Measurements from ENCODE around the gene ADAM33. TPM values are rescaled to one million over a fixed set of nuclear protein-coding genes. Genes with fewer than 3 reads are reported as not detected.

Gene ADAM33
- total and polyA plus RNA-seq, 4 donors: 0.11 to 1.2 (median 0.60) TPM

DNA sequence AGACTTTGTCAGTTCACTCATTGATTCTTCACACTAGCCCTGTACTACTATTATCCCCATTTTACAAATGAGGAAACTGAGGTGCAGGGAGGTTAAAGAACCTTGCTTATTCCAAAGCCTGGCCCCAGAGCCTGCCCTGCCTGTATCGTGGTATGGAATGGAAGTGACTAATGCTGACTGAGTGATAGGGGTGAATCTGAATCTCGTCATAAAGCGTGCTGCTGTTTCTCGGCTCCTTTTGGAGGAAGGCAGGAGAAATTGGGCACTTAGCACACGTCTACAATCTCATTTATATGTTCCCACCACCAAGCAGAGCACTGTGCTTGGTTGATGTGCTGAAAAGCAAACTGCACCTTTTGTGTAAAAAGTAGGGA lies 35.8 kb downstream of the ADAM33 start:
- Histone ChIP-seq H3K27me3 (ENCODE audit: control insufficient read depth in 4 of 4, insufficient read depth in 4 of 4, low read length in 3 of 4) (no peaks in the 10 kb centered on the region), H3K9me3 (ENCODE audit: control insufficient read depth in 4 of 4, low read length in 3 of 4) (no peaks in the 10 kb centered on the region), H3K4me1 (ENCODE audit: control insufficient read depth in 4 of 4, insufficient read depth in 4 of 4, low read length in 3 of 4) (no peaks in the 10 kb centered on the region), H3K4me3 (ENCODE audit: low read depth in 1 of 3, low read length in 3 of 3) (no peak overlapping the region), H3K9ac (ENCODE audit: low read depth in 1 of 2, low read length in 2 of 2) (no peak overlapping the region), H3K27ac (ENCODE audit: low read depth in 1 of 2, low read length in 2 of 2) (no peak overlapping the region), H3K36me3 (ENCODE audit: control insufficient read depth in 4 of 4, insufficient read depth in 3 of 4, low read depth in 1 of 4, low read length in 3 of 4) (peaks cover 8 to 66% (median 38%) of the 10 kb centered on the region in 4 donors)
- no peak for DNase-seq (ENCODE audit: low spot score)
- TF ChIP-seq, protein P1, sequence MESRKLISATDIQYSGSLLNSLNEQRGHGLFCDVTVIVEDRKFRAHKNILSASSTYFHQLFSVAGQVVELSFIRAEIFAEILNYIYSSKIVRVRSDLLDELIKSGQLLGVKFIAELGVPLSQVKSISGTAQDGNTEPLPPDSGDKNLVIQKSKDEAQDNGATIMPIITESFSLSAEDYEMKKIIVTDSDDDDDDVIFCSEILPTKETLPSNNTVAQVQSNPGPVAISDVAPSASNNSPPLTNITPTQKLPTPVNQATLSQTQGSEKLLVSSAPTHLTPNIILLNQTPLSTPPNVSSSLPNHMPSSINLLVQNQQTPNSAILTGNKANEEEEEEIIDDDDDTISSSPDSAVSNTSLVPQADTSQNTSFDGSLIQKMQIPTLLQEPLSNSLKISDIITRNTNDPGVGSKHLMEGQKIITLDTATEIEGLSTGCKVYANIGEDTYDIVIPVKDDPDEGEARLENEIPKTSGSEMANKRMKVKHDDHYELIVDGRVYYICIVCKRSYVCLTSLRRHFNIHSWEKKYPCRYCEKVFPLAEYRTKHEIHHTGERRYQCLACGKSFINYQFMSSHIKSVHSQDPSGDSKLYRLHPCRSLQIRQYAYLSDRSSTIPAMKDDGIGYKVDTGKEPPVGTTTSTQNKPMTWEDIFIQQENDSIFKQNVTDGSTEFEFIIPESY (IDR thresholded peaks at IDR 0.05): no peak
- TF ChIP-seq SP1 (IDR thresholded peaks at IDR 0.05) (no peak), JUND (IDR thresholded peaks at IDR 0.05) (no peak), TAF1 (conservative IDR thresholded peaks at IDR 0.05) (no peak), FOXA1 (IDR thresholded peaks at IDR 0.05) (no peak), GABPA (IDR thresholded peaks at IDR 0.05 in 1 of 2, conservative IDR thresholded peaks at IDR 0.05 in 1 of 2) (no peak)
- TF ChIP-seq, protein P2, sequence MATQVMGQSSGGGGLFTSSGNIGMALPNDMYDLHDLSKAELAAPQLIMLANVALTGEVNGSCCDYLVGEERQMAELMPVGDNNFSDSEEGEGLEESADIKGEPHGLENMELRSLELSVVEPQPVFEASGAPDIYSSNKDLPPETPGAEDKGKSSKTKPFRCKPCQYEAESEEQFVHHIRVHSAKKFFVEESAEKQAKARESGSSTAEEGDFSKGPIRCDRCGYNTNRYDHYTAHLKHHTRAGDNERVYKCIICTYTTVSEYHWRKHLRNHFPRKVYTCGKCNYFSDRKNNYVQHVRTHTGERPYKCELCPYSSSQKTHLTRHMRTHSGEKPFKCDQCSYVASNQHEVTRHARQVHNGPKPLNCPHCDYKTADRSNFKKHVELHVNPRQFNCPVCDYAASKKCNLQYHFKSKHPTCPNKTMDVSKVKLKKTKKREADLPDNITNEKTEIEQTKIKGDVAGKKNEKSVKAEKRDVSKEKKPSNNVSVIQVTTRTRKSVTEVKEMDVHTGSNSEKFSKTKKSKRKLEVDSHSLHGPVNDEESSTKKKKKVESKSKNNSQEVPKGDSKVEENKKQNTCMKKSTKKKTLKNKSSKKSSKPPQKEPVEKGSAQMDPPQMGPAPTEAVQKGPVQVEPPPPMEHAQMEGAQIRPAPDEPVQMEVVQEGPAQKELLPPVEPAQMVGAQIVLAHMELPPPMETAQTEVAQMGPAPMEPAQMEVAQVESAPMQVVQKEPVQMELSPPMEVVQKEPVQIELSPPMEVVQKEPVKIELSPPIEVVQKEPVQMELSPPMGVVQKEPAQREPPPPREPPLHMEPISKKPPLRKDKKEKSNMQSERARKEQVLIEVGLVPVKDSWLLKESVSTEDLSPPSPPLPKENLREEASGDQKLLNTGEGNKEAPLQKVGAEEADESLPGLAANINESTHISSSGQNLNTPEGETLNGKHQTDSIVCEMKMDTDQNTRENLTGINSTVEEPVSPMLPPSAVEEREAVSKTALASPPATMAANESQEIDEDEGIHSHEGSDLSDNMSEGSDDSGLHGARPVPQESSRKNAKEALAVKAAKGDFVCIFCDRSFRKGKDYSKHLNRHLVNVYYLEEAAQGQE (IDR thresholded peaks at IDR 0.05): no peak
- WGBS: 79% methylated on average over 5 of the region's 5 CpGs

DNA sequence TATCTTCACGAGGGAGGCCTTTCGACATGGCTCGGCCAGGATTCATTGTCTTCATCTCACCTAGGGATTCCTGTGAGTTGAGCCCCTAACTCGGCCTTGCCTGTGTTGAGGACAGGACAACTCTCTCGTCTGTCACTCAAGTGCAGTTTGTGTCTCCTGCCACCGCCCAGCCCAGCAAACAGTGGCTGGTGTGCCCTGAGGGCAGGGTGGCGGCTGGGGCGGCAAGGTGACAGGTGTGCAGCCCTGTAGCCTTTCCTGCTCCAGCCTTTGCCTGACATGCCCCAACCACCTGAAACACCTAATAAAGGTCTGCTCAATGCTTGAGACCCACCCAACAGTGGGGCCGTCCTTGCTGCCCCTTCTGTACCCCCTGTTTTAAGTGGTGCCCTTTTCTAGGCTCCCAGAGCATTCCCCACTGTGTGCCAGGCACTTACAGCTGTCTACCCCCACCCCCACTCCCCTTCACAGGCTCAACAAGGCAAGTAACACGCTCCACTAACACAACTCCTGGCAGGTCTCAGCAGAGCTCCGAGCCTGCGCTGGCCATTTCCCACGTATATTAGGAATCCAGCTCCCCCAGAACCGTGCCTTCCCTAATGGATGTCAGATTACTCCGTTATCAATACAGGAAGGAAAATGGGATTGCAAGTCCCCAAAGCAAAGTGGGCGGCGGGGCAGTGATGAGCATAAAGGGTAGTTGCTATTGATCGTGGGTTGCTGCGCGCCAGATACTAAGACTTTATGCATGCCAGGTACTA lies 36.3 kb downstream of the ADAM33 start:
- no peak for TF ChIP-seq RAD21 (IDR thresholded peaks at IDR 0.05)
- TF ChIP-seq GABPA (IDR thresholded peaks at IDR 0.05 in 1 of 2, conservative IDR thresholded peaks at IDR 0.05 in 1 of 2): no peak
- no peak for TF ChIP-seq NR2F2 (IDR thresholded peaks at IDR 0.05)
- no peak for TF ChIP-seq FOXA2 (IDR thresholded peaks at IDR 0.05)
- TF ChIP-seq, protein P2 (IDR thresholded peaks at IDR 0.05): no peak
- TF ChIP-seq MAX (IDR thresholded peaks at IDR 0.05): no peak
- TF ChIP-seq JUND (IDR thresholded peaks at IDR 0.05): no peak
- TF ChIP-seq RXRA (IDR thresholded peaks at IDR 0.05): no peak
- TF ChIP-seq TAF1 (conservative IDR thresholded peaks at IDR 0.05): no peak
- no peak for TF ChIP-seq YY1 (IDR thresholded peaks at IDR 0.05)
- no peak for TF ChIP-seq ATF3 (IDR thresholded peaks at IDR 0.05)
- TF ChIP-seq, protein P1 (IDR thresholded peaks at IDR 0.05): no peak
- TF ChIP-seq SP1 (IDR thresholded peaks at IDR 0.05): no peak
- TF ChIP-seq FOXA1 (IDR thresholded peaks at IDR 0.05): no peak
- TF ChIP-seq EGR1 (IDR thresholded peaks at IDR 0.05; ENCODE audit: low read depth in 2 of 2): no peak
- H3K36me3 ChIP-seq (ENCODE audit: control insufficient read depth in 4 of 4, insufficient read depth in 3 of 4, low read depth in 1 of 4, low read length in 3 of 4): peaks cover 7 to 65% (median 38%) of the 10 kb centered on the region in 4 donors
- no peak for DNase-seq (ENCODE audit: low spot score)
- no peaks in the 10 kb centered on the region for H3K27me3 ChIP-seq (ENCODE audit: control insufficient read depth in 4 of 4, insufficient read depth in 4 of 4, low read length in 3 of 4)
- H3K4me1 ChIP-seq (ENCODE audit: control insufficient read depth in 4 of 4, insufficient read depth in 4 of 4, low read length in 3 of 4): no peaks in the 10 kb centered on the region
- H3K4me3 ChIP-seq (ENCODE audit: low read depth in 1 of 3, low read length in 3 of 3): no peak overlapping the region
- H3K9ac ChIP-seq (ENCODE audit: low read depth in 1 of 2, low read length in 2 of 2): no peak overlapping the region
- H3K27ac ChIP-seq (ENCODE audit: low read depth in 1 of 2, low read length in 2 of 2): no peak overlapping the region
- WGBS: 96% methylated on average over 20 of the region's 20 CpGs
- no peaks in the 10 kb centered on the region for H3K9me3 ChIP-seq (ENCODE audit: control insufficient read depth in 4 of 4, low read length in 3 of 4)
